ENCODE measurements around the gene HNRNPUL2. TPM values are rescaled to one million over a fixed set of nuclear protein-coding genes. Genes with fewer than 3 reads are reported as not detected.
A peak's percentile ranks its signal among the peaks of the same experiment; 100 is the strongest.
"Not testable (repeated sequence)": the region's sequence is repeated elsewhere in the genome, so short reads cannot be mapped to it uniquely, and the experiment has no call there.

HNRNPUL2 gene
- total RNA-seq, 1 experiment from 2014 or later: 18.6 TPM

- Histone ChIP-seq H3K4me1 (replicated peaks) (peaks cover 20% of the 10 kb centered on the region), H3K27ac (peak overlapping the region; percentile 59), H3K4me3 (peak overlapping the region; percentile 90), H3K9me3 (replicated peaks) (no peaks in the 10 kb centered on the region), H3K36me3 (peaks cover 48% of the 10 kb centered on the region), H3K27me3 (replicated peaks) (no peaks in the 10 kb centered on the region)
- DNase-seq (ENCODE audit: low read depth in 1 of 2, low spot score in 2 of 2): no peak
These were observed 48.9 kb downstream of the HNRNPUL2 start for GRCh38 chr11:62678433-62678769.

GRCh38 chr11:62677714-62678113, 49.5 kb downstream of the HNRNPUL2 start:
- Histone ChIP-seq H3K27me3 (replicated peaks) (no peaks in the 10 kb centered on the region), H3K4me1 (replicated peaks) (peaks cover 24% of the 10 kb centered on the region), H3K36me3 (peaks cover 54% of the 10 kb centered on the region), H3K4me3 (peak overlapping the region; percentile 90; the same call in 1 of the 2 replicates), H3K9me3 (replicated peaks) (no peaks in the 10 kb centered on the region), H3K27ac (no peak overlapping the region)
- DNase-seq (ENCODE audit: low read depth in 1 of 2, low spot score in 2 of 2): no peak

- Histone ChIP-seq H3K36me3 (peaks cover 58% of the 10 kb centered on the region), H3K9me3 (replicated peaks) (no peaks in the 10 kb centered on the region), H3K27ac (no peak overlapping the region), H3K4me1 (replicated peaks) (peaks cover 27% of the 10 kb centered on the region), H3K4me3 (no peak overlapping the region), H3K27me3 (replicated peaks) (no peaks in the 10 kb centered on the region)
- DNase-seq (ENCODE audit: low read depth in 1 of 2, low spot score in 2 of 2): no peak
These were observed 50.1 kb downstream of the HNRNPUL2 start for GRCh38 chr11:62677156-62677555.

GRCh38 chr11:62676698-62677097, 50.6 kb downstream of the HNRNPUL2 start:
- Histone ChIP-seq H3K4me3 (no peak overlapping the region), H3K36me3 (peaks cover 62% of the 10 kb centered on the region), H3K27ac (no peak overlapping the region), H3K27me3 (replicated peaks) (no peaks in the 10 kb centered on the region), H3K4me1 (replicated peaks) (peaks cover 27% of the 10 kb centered on the region), H3K9me3 (replicated peaks) (no peaks in the 10 kb centered on the region)
- no peak for DNase-seq (ENCODE audit: low read depth in 1 of 2, low spot score in 2 of 2)

GRCh38 chr11:62675415-62675814, 51.8 kb downstream of the HNRNPUL2 start:
- not testable (repeated sequence) for H3K27me3 ChIP-seq (replicated peaks); H3K4me3 ChIP-seq; H3K9me3 ChIP-seq (replicated peaks); DNase-seq (ENCODE audit: low read depth in 1 of 2, low spot score in 2 of 2); H3K27ac ChIP-seq
- Histone ChIP-seq H3K36me3 (peaks cover 64% of the 10 kb centered on the region), H3K4me1 (replicated peaks) (peaks cover 28% of the 10 kb centered on the region)

- peaks cover 67% of the 10 kb centered on the region for H3K36me3 ChIP-seq
- H3K4me3 ChIP-seq: no peak overlapping the region
- no peak overlapping the region for H3K27ac ChIP-seq
- no peaks in the 10 kb centered on the region for H3K27me3 ChIP-seq (replicated peaks)
- H3K4me1 ChIP-seq (replicated peaks): peaks cover 21% of the 10 kb centered on the region
- no peak for DNase-seq (ENCODE audit: low read depth in 1 of 2, low spot score in 2 of 2)
- no peaks in the 10 kb centered on the region for H3K9me3 ChIP-seq (replicated peaks)
These were observed 54.1 kb downstream of the HNRNPUL2 start for GRCh38 chr11:62673196-62673525.

GRCh38 chr11:62671608-62672389, 55.5 kb downstream of the HNRNPUL2 start, which contains the start of the genes LBHD1 and UQCC3:
Gene LBHD1 (minus strand): TSS chr11:62672267. CDS start chr11:62670031, 2,236 bp downstream.
Gene UQCC3 (plus strand): TSS chr11:62671673. CDS start chr11:62671746, 73 bp downstream.
- Histone ChIP-seq H3K4me3 (peak within 1 kb of the TSS; percentile 59), H3K4me1 (replicated peaks) (peaks cover 20% of the 10 kb centered on the region), H3K36me3 (peaks cover 67% of the 10 kb centered on the region), H3K27me3 (replicated peaks) (no peaks in the 10 kb centered on the region), H3K9me3 (replicated peaks) (no peaks in the 10 kb centered on the region), H3K27ac (peak within 1 kb of the TSS; percentile 52)
- peak; percentile 90 to 95 for DNase-seq (ENCODE audit: low read depth in 1 of 2, low spot score in 2 of 2)

- H3K27ac ChIP-seq: peak overlapping the region; percentile 52
- DNase-seq (ENCODE audit: low read depth in 1 of 2, low spot score in 2 of 2): no peak
These were observed 56.0 kb downstream of the HNRNPUL2 start for GRCh38 chr11:62671236-62671607.

GRCh38 chr11:62669420-62670161, 57.7 kb downstream of the HNRNPUL2 start:
- peaks cover 30% of the 10 kb centered on the region for H3K4me1 ChIP-seq (replicated peaks)
- H3K36me3 ChIP-seq: peaks cover 65% of the 10 kb centered on the region
- no peaks in the 10 kb centered on the region for H3K27me3 ChIP-seq (replicated peaks)
- no peaks in the 10 kb centered on the region; the same call in 1 of the 2 replicates for H3K9me3 ChIP-seq (replicated peaks)
- no peak overlapping the region for H3K27ac ChIP-seq
- DNase-seq (ENCODE audit: low read depth in 1 of 2, low spot score in 2 of 2): no peak
- no peak overlapping the region for H3K4me3 ChIP-seq

More at GRCh38 chr11:62671236-62671607, 56.0 kb downstream of the HNRNPUL2 start:
- peaks cover 67% of the 10 kb centered on the region for H3K36me3 ChIP-seq
- H3K4me1 ChIP-seq (replicated peaks): peaks cover 26% of the 10 kb centered on the region
- H3K9me3 ChIP-seq (replicated peaks): no peaks in the 10 kb centered on the region
- H3K4me3 ChIP-seq: peak overlapping the region; percentile 59
- no peaks in the 10 kb centered on the region for H3K27me3 ChIP-seq (replicated peaks)

GRCh38 chr11:62667460-62667859, 59.8 kb downstream of the HNRNPUL2 start:
- Histone ChIP-seq H3K27ac (no peak overlapping the region), H3K4me3 (no peak overlapping the region), H3K36me3 (peaks cover 53% of the 10 kb centered on the region), H3K27me3 (replicated peaks) (no peaks in the 10 kb centered on the region), H3K4me1 (replicated peaks) (peaks cover 24% of the 10 kb centered on the region), H3K9me3 (replicated peaks) (no peaks in the 10 kb centered on the region; the same call in 1 of the 2 replicates)
- no peak for DNase-seq (ENCODE audit: low read depth in 1 of 2, low spot score in 2 of 2)

GRCh38 chr11:62666259-62666926, 60.9 kb downstream of the HNRNPUL2 start:
- H3K9me3 ChIP-seq (replicated peaks): no peaks in the 10 kb centered on the region; the same call in 1 of the 2 replicates
- peaks cover 23% of the 10 kb centered on the region for H3K4me1 ChIP-seq (replicated peaks)
- no peaks in the 10 kb centered on the region for H3K27me3 ChIP-seq (replicated peaks)
- DNase-seq (ENCODE audit: low read depth in 1 of 2, low spot score in 2 of 2): no peak
- 0 out of 2 replicates have a peak overlapping the region, but pooled peaks have one; percentile 37 for H3K27ac ChIP-seq
- H3K36me3 ChIP-seq: peaks cover 54% of the 10 kb centered on the region
- H3K4me3 ChIP-seq: peak overlapping the region; percentile 61

- H3K4me3 ChIP-seq: peak overlapping the region; percentile 61
- peak overlapping the region; percentile 37 for H3K27ac ChIP-seq
- H3K4me1 ChIP-seq (replicated peaks): peaks cover 18% of the 10 kb centered on the region
- H3K36me3 ChIP-seq: peaks cover 60% of the 10 kb centered on the region
- peak in 1 of 2 experiments; percentile 70 for DNase-seq (ENCODE audit: low read depth in 1 of 2, low spot score in 2 of 2)
- no peaks in the 10 kb centered on the region; the same call in 1 of the 2 replicates for H3K9me3 ChIP-seq (replicated peaks)
- no peaks in the 10 kb centered on the region for H3K27me3 ChIP-seq (replicated peaks)
These were observed 61.5 kb downstream of the HNRNPUL2 start for GRCh38 chr11:62665599-62666258.

GRCh38 chr11:62665075-62665598, 62.1 kb downstream of the HNRNPUL2 start, which contains the start of the genes C11orf98 and CSKMT:
Gene C11orf98 (minus strand): TSS chr11:62665210. CDS start chr11:62665169, 41 bp downstream.
Gene CSKMT (plus strand): TSS chr11:62665312. CDS start chr11:62665880, 568 bp downstream.
- H3K4me3 ChIP-seq: peak within 1 kb of the TSS; percentile 61
- H3K4me1 ChIP-seq (replicated peaks): peaks cover 14% of the 10 kb centered on the region
- no peaks in the 10 kb centered on the region for H3K27me3 ChIP-seq (replicated peaks)
- H3K9me3 ChIP-seq (replicated peaks): no peaks in the 10 kb centered on the region; the same call in 1 of the 2 replicates
- peak within 1 kb of the TSS; percentile 37 for H3K27ac ChIP-seq
- H3K36me3 ChIP-seq: peaks cover 60% of the 10 kb centered on the region
- peak; percentile 98 to 99 for DNase-seq (ENCODE audit: low read depth in 1 of 2, low spot score in 2 of 2)

Data from SJSA1 (cell line).